DOHH2 (cell line): ENCODE results near the gene TMTC3.

Experiments
- CTCF ChIP-seq: fragments of 200-600 bp; sonication (generic); IDR thresholded peaks from one replicate; pipeline ENCODE4 v1.5.1; 2014; ENCODE audit warnings: antibody characterized with exemption, mild to moderate bottlenecking, low read depth, low read length; ENCODE audit not compliant: poor library complexity, severe bottlenecking
- EZH2phosphoT487 ChIP-seq: fragments of 200-600 bp; sonication (generic); IDR thresholded peaks from 2 replicates; pipeline ENCODE4 v1.6.1; 2017; ENCODE audit warnings: borderline replicate concordance, mild to moderate bottlenecking, antibody characterized with exemption, low read length, moderate library complexity, mixed read lengths

DNA sequence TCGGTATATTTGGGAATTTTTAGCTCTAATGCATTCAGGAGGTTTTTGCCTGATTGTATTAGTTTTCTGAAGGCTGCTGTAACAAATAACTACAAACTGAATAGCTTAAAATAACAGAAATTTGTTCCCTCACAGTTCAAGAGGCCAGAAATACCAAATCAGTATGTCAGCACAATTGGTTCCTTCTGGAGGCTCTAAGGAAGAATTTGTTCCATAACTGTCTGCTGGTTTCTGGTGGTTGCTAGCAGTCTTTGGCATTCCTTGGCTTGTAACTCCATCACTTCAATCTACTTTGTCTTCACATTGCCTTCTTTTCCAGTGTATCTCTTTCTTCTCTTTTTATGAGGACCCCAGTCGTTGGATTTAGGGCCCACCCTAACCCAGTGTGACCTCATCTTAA, 21.3 kb downstream of the TMTC3 start:
- TF ChIP-seq CTCF (no peak), EZH2phosphoT487 (no peak)
